Stimulated activated CD8-positive, alpha-beta memory T cell treated with anti-CD3 and anti-CD28 coated beads, Interleukin-15, amount 100 ng/mL, for 48 hours (primary cell): Measurements from ENCODE around the gene NAT14.
A peak's percentile ranks its signal among the peaks of the same experiment; 100 is the strongest.

Experiments used
- DNase-seq, 2 donors: peaks; one replicate each; pipeline ENCODE4 v3.0.0-alpha.2; 2020; ENCODE audit warnings: low read depth in 2 of 2

Gene NAT14

DNA sequence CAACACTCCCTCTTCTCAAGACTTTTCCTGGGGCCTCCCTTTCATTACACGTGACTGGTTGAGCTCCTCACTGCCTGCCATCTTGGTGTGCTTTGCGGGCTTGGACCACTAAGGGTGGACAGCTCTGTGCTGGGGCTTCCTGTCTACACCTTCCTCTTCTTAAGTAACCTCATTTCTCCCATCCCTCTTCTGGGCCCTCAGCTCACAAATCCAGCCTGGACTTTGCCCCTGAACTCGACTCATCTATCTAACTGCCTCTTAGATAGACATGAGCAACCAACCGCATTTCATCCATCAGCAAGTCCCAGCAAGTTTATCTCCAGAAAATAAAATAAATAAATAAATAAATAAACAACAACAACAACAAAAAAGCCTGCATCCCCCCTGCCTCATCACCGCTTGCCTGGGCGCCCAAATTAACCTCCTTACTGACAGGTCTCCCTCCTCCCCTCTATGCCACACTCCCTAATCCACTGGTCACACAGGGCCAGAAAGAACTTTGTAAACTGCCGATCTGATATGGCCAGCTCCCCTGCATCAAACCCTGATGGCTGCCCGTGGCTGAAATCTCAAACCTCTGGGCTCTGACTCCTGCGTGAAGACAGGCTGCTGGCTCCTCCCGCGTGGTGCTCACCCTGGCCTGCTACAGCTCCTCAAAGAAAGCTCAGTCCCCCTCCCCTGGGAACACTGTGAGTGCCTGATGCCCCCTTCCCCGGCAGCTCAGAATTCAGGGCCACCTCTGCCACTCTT, 31.3 kb upstream of the NAT14 start:
- DNase-seq: no peak

- DNase-seq: no peak
Measured at GRCh38 chr19:55454787-55455243, 30.2 kb upstream of the NAT14 start.

DNA sequence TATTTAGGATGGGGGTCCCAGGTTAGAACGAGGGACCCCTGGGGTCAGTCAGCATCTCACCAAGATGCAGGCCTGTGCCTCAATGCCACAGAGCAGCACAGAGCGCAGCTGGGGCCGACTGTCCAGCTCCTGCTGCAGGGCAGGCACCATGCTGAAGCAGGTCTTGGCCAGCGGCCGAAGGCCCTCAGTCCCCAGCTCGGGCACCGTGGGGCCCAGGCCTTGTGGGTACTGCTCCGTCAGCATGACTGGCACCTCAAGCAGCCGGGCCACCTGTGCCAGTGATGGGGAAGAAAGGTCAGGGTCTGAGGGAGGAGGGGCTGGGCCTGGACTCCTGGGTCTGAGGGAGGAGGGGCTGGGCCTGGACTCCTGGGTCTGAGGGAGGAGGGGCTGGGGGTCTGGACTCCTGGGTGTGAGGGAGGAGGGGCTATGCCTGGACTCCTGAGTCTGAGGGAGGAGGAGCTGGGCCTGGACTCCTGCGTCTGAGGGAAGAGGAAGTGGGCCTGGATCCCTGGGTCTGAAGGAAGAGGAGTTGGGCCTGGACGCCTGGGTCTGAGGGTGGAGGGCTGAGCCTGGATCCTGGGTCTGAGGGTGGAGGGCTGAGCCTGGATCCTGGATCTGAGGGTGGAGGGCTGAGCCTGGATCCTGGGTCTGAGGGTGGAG, 29.3 kb upstream of the NAT14 start:
- no peak for DNase-seq

DNA sequence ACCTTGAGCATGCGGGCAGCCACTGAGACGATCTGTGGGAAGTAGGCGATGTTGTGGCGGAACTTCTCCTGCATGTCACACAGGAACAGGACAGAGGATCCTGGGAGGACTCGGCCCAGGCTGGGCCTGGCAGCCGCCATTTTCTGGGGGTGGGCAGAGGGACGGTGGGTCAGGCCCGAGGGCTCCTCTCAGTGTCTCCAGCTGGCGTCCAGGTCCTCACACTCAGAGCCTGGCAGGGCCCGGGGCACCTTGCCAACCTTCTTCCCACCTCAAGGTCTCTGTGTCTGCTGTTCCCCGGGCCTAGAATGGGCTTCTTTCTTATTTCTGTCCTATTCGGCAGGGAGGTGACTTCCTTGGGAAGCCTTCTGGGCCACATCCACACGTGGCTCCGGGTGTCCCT, 28.6 kb upstream of the NAT14 start:
- no peak for DNase-seq

DNA sequence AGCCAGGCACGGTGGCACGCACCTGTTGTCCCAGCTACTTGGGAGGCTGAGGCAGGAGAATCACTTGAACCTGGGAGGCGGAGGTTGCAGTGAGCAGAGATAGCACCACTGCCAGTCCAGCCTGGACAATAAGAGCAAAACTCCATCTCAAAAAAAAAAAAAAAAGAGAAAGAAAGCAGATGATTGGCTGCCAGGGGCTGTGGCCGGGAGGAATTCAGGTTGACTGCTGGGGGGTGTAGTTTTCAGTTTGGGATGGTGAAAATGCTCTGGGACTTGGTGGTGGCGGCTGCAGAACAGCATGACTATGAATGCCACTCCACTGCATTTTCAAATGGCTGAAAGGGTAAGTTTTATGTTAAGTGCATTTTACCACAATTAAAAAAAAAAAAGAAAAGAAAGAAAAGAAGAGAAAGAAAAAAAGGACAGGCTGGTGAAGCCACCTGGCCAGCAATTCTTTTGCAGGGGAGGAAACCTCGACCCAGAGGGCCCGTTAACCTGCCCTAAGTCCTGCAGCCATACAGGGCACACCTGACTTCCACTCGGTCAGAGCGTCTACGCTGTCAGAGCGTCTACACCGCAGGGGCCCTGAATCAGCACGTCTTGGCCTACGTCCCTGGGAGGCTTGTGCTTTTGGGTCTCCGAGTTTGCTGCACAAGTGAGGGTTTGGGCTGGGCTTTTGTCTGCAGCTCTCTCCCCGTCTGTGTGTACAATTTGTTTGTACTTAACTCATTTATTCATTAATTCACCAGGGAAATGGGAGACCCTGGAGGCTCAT, 27.1 kb upstream of the NAT14 start:
- DNase-seq: no peak

GRCh38 chr19:55459551-55459949, 25.4 kb upstream of the NAT14 start:
- no peak for DNase-seq

DNA sequence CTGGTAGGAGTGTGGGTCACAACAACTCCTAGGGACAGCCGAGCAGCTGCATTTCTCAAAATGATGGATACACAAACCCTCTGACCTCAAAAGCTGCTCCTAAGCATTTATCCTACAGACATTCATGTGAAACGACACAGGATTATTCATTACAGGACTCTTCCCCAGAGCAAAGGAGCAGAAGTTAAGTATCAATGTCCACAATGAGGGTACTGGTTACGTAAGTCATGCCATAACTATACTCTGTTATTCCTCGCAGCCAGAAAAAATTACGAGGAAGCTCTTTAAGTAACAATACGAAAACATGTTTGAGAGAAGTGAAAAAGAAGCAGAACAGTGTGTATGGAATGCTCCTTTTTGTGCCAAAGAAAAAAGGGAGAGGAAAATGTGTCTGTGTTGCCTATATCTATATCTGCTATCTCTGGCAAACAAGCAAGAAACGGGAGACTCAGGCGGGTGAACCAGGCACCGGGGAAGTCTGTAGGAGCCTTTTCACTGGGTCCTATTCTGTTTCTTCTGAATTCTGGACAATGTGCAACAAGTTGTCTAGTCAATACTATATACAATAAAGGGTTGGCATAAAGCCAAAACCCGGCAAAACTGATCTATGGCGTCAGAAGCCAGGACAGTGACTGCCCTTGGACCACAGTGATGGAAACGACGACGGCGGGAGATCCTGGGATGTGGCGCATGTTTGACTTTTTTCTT, 24.9 kb upstream of the NAT14 start:
- no peak for DNase-seq

GRCh38 chr19:55460670-55461258, 24.2 kb upstream of the NAT14 start:
- peak in 1 of 2 donors; percentile 24 for DNase-seq

GRCh38 chr19:55461259-55461973, 23.6 kb upstream of the NAT14 start, which contains the start of gene ISOC2:
ISOC2 (minus strand) TSS chr19:55461642; CDS start chr19:55456486, 5,156 bp downstream.
- peak; percentile 100 for DNase-seq

DNA sequence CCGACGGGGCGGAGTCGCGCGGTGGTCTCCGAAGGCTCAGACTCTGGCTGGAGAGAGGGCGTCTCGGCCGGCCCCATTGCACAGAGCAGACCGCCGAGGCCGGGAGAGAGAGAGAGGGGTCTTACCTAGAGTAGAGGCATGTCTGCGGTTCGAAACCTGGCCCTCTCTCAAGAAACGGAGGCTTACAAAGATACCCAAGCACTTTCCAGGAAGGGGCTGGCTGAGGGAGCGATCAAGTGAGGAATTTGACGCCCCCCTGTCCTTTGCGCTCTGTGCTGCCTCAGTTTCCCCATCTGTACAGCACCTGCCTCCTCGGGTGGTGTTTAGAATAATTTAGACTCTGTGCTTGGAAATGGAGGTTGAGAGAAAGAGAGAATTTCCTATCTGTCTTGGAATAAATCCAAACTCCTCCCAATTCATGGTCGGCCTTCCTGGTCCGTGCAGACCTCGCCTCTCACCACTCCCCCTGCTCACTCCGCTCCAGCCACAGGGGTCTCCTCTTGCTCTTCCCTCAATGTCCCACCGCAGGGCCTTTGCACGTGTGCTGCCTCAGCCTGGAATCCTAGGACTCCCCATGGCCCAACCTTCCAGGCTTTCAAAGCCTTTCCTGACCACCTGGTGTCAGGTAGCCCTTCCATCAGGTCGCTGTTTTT, 22.9 kb upstream of the NAT14 start:
- DNase-seq: no peak

DNA sequence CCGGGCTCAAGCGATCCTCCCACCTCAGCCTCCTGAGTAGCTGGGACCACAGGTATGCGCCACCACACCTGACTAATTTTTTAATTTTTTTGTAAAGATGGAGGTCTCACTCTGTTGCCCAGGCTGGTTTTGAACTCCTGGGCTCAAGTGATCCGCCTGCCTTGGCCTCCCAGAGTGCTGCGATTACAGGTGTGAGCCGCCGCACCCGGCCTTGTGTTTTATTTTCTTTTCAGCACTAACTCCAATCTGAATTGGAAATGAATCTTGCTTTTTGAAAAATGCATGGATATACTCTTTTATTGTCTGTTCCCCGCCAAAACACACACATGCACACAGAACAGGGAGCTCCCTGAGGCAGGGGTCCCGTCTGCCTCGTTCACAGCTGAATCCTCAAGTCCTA, 22.3 kb upstream of the NAT14 start:
- DNase-seq: no peak

DNA sequence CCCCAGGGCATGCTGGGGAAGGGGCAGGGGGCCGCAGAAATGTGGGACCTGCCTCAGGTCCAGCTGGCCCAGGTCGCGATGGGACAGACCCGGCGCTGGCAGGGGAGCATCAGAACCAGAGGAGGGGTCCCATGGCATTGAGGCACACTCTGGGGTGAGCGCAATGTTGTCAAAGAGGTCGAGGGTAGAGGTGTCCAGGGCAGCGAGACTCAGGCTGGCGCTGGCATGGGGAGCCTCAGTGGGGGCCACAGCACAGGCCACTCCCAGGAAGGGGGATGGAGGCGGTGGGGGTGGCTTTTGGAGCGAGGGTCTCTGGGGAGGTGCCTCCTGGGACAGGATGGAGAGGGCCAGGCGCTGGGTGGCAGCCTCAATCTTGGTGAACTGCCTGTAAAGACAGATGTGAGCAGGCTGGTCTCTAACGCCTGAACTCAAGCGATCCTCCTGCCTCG, 21.4 kb upstream of the NAT14 start:
- no peak for DNase-seq

DNA sequence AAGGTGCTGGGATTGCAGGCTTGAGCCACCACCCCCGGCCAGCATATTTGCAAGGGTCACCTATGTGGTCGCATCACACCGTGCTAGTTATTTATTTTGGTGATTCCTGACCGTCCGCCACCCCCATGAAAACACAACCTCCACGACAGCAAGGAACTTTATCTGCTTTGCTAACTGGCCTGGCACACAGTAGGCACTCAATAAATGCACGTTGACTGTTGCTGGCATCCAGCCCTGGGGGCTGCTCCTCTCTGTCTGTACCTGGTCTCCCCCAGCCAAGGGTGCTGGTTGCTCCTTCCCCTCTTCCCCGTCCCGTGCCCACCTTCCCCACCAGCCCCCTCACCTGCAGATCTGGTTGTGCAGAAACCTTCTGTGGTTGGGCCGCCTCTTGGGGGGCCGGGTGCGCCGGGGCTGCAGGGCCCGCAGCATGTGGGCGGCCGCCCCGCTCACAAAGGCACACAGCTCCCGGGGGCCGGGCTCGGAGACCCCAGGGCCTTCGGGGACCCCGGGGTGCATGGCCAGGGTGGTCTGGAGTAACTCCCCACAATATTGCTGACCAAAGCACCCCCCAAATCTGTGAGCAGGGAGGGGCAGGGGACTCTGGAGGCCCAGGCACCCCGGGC, 20.8 kb upstream of the NAT14 start:
- DNase-seq: no peak

- DNase-seq: no peak
Measured at GRCh38 chr19:55464662-55465054, 20.3 kb upstream of the NAT14 start, which contains the start of gene C19orf85. C19orf85 (minus strand) TSS chr19:55464751; CDS start chr19:55464554, 197 bp downstream.

DNA sequence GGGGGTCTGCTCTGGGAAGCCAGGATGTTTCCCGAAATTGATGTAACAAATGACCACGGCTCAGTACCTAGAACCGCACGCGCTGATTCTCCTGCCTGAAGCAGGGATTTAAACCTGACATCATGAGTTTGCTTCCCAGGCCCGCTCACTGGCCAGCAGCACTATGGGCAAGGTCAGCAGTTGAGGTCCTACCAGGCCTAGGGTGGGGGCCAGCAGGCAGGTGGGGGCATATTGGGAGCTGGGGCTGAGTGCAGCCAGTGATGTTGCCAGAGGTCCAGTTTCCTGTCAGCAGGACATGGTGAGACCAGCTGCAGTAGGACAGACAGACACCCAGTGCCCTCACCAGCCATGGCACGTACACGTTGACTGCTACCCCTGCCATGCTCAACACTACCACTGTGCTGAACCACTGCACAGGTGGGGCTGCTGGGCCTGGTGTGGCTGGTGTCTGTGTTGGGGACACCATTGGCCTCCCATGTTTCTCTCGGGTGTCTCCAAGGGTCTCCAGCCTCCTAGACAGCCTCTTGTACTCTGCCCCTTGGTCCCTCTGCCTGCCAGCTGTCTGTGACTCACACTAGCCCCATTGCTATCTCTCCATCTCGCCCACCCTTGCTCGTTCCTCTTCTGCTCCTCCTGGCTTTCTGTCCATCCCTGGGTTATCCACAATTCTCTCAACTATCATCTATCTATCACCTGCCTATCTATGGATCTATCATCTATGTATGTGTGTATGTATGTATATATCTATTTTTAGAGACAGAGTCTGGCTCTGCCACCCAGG, 19.3 kb upstream of the NAT14 start:
- no peak for DNase-seq

GRCh38 chr19:55466241-55466614, 18.8 kb upstream of the NAT14 start:
- no peak for DNase-seq

GRCh38 chr19:55467236-55468053, 17.5 kb upstream of the NAT14 start:
- peak in 1 of 2 donors; percentile 51 for DNase-seq

DNA sequence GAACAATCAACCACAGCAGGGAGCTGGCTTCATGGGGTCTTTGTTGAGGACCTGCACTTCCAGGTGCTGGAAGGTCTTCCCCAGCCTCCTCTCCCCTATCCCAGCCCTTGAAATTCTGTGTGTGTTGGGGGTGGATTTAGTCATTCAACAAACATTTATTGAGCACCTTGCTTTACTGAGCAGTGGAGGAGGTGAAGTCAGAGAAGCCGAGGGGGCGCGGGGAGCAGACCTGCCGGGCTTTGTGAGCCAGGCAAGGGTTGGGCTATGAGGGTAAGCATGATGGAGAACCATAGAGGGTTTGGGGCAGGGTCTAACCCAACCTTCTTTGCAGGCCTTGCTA, 17.0 kb upstream of the NAT14 start:
- DNase-seq: no peak
